Measurements from ENCODE around the gene STAG1.

The STAG1 gene

GRCh38 chr3:136490646-136491405 lies 261.4 kb downstream of the STAG1 start:
- no peak for DNase-seq

- no peak for DNase-seq
Observed at GRCh38 chr3:136485777-136486176, 266.4 kb downstream of the STAG1 start.

DNA sequence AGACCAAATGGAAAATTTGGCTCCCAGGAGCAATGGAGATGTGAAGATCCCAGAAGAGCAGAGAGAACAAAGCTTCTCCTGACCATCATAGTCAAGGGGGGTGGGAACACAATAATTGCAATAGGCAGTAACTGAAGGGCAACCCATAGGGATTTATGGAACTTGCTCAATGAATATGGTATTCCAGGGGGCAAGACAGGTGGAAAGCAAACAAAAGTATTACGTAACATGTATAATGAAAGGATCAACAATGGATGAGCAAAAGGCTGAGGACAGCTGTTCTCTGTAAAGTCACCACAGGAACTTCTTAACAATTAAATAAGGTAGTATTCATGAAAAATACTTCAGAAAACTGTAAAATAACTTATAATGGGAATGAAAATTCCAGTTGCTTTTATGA lies 275.9 kb downstream of the STAG1 start:
- DNase-seq, result no peak

- DNase-seq, result peak in 1 of 2 experiments; percentile 8
Observed at GRCh38 chr3:136474876-136475275, 277.3 kb downstream of the STAG1 start.

DNA sequence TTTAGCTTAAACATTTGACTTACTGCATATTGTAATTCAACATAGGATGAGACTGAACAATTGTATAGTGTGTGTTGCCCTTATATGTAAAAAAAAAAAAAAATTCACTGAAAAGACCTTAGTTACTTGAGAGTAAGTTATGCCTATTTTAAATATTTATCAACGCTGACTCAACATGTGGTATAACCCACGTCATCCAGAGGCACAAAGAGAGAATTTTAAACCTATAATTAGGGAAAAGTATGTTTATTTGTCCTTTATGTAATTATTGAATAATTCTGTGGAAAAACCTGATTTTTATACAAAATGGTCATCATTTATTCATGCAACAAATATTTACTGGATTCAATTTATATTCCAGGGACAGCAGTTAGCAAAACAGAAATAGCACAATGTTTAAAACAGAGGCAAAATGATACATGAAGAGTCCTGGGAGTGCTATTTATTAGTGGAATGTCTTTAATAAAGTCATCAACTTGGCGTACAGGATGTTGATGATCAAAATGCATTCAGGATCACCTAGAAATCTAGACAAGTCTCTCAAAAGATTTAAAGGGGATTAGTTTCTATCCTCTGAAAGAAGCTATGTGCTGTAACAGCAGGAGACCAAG lies 278.4 kb downstream of the STAG1 start:
- no peak for DNase-seq

- no peak for DNase-seq
Observed at GRCh38 chr3:136465296-136465695, 286.9 kb downstream of the STAG1 start.

GRCh38 chr3:136464502-136464901 lies 287.7 kb downstream of the STAG1 start:
- DNase-seq, result no peak

DNA sequence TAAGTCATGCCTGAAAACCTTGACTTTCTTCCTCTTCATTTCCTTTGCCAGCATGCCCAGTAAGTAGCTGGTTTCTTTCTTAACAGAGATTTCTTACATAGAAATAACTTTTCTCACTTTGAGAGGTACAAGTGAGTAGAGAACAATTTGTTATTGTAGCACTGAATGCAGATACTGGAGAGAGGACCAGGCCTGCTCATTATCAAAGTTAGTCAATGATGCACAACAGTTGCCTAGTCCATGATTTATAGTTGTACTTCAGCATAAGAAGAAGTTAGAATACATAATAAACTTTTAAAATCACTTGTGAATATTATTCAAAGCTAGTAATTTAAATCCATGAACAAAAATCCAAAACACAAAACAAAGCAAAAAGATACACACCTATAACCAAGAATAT lies 289.0 kb downstream of the STAG1 start:
- DNase-seq, result no peak

- DNase-seq, result no peak
Observed at GRCh38 chr3:136457793-136458192, 294.4 kb downstream of the STAG1 start.

DNA sequence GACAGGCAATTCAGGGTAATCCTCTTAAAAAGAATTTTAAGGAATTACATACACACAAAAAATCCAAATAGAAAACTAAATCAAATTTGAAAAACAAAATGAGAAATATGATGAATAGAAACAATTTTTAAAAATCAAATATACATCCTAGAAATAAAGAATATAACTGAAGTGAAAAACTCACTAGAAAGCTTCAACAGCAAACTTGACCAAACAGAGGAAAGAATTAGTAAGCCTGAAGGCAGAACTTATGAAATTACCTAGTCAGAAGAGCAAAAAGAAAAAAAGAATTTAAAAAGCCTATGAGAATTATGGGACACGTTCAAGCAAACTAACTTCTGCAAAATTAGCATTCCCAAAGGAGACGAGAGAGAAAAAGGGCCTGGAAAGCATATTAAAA lies 296.0 kb downstream of the STAG1 start:
- DNase-seq, result no peak

GRCh38 chr3:136444581-136444980 lies 307.6 kb downstream of the STAG1 start:
- DNase-seq, result no peak

DNA sequence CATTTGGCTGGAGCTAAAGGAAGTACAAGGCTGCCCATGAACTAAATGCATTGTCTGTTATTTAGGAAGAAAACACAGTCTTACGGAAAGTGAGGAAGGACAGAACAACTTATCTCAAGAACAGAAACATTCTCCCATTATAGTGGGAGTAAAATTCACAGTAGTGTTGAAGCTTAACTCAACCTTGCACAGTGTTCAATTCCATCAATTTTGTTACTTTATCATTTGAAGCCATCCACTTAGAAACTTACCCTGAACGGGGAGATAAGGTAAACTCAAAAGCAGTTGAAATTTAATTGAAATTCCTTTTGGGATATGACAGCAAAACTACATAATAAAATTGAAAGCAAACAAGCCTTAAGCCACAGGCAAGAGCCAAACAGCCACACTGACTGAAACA lies 315.1 kb downstream of the STAG1 start:
- DNase-seq, result no peak

GRCh38 chr3:136434429-136434828 lies 317.7 kb downstream of the STAG1 start:
- no peak for DNase-seq

- DNase-seq, result no peak
Observed at GRCh38 chr3:136432685-136433084, 319.5 kb downstream of the STAG1 start.

DNA sequence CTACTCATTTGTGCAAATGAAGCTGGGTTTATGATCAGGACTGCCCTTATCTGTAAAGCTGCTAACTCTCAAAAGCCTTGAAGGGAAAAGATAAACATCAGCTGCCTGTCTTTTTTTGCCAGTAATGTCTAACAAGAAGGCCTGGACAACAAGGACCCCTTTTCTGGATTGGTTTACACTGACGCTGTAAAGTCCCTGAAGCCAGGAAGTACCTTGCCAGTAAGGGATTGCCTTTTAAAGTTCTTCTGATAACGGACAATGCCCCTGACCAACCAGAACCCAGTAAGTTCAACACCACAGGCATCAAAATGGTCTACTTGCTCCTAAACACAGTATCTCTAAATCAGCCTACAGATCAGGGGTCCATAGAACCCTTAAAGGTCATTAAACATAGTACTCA lies 324.0 kb downstream of the STAG1 start:
- DNase-seq, result no peak

- DNase-seq, result no peak
Observed at GRCh38 chr3:136427236-136427635, 324.9 kb downstream of the STAG1 start.

- DNase-seq, result peak in 1 of 2 experiments; percentile 9
Observed at GRCh38 chr3:136414476-136414875, 337.7 kb downstream of the STAG1 start.

- DNase-seq, result no peak
Observed at GRCh38 chr3:136412307-136412706, 339.9 kb downstream of the STAG1 start.

GRCh38 chr3:136409549-136409948 lies 342.6 kb downstream of the STAG1 start:
- no peak for DNase-seq

DNA sequence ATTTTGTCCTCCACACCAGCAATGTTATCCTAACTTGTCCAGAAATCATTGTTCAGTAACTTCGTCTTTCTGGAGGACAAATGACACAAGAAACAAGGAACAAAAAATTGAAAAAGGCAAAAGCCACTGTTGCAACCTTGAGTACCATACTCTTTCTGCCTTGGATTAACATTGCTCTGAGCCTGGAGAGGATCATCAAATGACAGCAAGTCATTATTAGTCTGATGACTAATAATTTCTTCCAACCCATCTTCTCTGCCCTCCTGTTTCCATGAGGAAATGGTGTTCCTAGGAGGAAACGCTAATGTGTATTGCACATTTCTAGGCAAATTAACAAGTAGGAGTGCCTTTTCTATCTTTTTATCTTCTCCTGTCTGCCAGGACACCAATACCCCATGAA lies 348.1 kb downstream of the STAG1 start:
- no peak for DNase-seq

GRCh38 chr3:136396916-136397315 lies 355.3 kb downstream of the STAG1 start:
- DNase-seq, result no peak

DNA sequence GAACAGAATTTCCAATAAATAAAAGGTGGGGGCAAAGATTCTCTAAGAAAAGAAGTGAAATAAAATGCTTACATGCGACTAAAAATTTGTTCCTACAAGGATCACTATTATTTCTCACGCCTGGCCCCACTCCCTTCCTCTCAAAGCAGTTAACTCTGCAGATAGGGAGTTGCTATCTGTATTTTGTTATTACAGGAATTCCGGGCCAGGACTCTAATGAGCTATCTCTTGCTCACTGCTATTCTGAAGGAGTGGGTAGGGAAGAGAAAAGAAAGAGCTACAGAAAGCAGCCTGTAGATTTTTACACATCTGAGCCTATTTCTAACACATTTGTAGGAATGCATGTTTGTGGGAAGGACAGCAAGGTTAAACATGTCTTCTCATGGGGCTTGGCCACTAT lies 361.6 kb downstream of the STAG1 start:
- no peak for DNase-seq

DNA sequence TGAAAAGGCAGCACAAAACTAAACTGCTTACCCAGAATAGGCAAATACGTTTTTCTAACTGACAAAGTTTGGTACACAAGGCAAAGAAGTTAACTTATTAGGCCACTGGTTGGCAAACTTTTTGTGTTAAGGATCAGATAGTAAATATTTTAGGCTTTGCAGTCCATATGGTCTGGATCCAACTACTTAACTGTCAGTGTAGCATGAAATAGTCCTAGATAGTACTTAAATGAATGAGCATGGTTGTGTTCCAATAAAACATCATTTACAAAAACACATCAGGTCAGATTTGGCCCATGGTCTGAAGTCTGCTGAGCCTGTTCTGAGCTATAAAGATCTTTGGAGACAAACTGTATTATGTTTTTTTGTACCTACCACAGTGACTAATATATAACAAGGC lies 365.1 kb downstream of the STAG1 start:
- no peak for DNase-seq

GRCh38 chr3:136385457-136385856 lies 366.7 kb downstream of the STAG1 start:
- no peak for DNase-seq

- no peak for DNase-seq
Observed at GRCh38 chr3:136381051-136381450, 371.1 kb downstream of the STAG1 start.

Data from AML-193 (cell line).